Amniotic stem cell (primary cell): ENCODE data around the gene NEK2.
"Not testable (repeated sequence)": the region's sequence is repeated elsewhere in the genome, so short reads cannot be mapped to it uniquely, and the experiment has no call there.

Experiments
- DNase-seq: peaks from one replicate; lab custom pipeline; 2025; lab: John Stamatoyannopoulos, UW

The NEK2 gene

DNA sequence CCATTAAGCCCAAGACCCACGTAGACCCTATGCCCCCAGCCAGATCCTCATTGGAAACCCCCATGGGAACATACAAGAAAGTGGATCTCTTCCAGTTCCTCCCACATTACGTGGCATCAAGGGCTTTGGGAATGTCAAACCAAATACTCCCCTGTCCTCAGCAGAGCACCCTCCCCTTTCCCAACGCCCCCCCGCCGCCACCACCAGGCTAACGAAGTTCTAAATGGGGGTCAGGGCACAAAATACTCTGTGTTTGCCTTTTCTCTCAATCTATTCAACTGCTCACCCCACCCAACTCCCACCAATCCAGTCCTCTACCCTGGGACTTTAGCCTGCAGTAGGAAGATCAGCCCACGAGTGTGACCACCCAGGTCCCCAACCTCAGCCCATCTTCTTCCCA is 24.5 kb downstream of the NEK2 start:
- DNase-seq = no peak

DNA sequence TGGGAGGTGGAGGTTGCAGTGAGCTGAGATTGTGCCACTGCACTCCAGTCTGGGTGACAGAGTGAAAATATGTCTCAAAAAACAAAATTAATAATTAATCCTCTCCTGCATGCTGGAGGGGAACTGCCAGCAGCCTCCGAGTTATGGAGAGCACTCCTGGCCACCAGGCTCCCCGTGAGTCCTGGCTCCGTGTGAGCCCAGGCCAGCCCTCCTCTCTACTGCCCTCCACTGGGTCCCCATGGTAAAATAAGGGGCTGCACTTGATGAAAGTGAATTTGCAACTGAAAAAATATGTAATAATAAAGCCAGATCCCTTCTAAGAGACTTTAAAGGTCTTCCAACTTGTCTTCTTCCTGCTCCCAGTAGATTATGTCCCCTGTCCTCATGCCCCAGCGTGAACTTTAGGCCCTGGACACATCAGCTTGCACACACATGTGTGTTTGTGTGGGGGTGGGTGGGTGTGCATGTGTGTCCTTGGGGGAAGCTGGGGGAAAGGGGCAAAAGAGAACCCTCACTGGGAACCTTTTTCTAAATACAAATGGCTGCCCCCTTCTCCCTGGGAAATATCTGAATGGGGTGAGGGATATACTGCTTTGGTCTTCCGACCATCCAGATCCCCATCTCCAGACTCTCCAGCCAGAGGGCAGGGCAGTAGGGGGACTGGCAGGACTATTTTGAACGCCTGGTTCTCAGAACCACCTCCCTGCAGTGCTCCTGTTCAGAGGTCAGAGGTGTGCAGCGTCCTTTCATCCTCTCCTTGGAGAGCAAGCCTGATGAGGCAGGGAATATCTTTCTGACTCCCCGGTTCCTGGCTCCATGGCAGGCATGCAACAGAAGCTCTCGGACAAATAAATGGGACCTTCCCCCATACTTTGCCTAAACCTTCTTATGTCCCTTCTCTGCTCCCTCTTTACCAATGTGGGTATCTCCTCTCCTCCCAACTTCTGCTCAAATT is 26.2 kb downstream of the NEK2 start:
- no peak for DNase-seq

DNA sequence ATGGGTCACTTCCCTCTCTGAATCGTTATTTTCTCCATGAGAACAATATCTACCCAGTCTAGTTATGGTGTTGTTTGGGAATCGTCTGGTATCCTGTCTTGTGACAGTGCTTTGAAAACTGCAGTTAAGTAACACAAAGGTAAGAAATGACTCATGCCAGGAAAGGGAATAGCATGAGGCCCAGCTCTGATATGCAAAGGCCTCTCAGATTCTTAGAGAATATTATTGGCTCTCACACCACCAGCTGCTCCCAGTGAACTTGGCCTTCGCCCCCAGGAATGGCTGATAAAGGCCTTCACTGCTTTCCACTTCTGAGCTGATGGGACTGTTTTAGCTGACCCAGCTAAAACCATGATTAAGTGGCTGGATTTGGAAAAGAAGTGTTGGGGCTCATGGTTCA is 27.1 kb downstream of the NEK2 start:
- no peak for DNase-seq

DNA sequence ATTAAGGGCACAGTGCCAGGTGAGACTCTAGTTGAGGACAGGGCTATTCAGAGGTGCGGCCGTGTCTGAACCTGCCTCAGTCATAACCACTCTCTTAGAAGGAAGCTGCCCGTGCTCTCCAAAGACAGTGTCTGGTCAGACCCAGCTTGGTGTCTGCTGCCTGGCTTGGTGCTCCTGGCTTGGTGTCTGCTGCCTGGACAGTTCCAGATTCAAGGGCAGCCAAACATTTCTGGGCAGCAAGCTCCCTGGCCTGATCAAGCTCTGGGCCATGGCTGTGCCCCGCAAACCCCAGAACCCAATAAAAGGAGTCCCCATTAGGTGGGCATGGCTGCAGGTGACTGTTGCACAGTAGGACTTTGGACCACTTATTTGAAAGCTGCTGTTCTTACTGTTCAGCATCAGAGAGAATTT is 27.7 kb downstream of the NEK2 start:
- no peak for DNase-seq

DNA sequence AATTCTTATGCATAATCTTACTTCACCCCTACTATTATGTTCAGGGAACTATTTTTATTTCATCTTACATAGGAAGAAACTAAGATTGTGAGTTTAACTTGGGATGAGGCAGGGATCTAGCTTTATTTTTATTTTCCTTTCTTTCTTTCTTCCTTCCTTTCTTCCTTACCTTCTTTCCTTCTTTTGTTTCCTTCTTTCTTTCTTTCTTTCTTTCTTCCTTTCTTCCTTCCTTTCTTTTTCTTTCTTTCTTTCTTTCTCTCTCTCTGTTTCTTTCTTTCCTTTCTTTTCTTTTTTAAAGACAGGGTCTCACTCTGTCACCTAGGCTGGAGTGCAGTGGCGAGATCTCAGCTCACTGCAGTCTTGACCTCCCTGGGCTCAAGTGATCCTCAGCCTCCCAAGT is 28.9 kb downstream of the NEK2 start:
- DNase-seq = no peak

DNA sequence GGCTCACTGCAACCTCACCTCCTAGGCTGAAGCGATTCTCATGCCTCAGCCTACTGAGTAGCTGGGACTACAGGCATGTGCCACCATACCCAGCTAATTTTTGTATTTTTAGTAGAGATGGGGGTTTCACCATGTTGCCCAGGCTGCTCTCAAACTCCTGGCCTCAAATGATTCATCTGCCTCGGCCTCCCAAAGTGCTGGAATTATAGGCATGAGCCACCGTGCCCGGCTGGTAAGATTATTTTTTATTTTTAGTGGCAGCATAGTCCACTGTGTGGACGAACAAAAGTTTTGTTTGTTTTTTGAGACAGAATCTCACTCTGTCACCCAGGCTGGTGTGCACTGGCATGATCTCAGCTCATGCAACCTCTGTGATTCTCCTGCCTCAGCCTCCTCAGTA is 29.8 kb downstream of the NEK2 start:
- not testable (repeated sequence) for DNase-seq

DNA sequence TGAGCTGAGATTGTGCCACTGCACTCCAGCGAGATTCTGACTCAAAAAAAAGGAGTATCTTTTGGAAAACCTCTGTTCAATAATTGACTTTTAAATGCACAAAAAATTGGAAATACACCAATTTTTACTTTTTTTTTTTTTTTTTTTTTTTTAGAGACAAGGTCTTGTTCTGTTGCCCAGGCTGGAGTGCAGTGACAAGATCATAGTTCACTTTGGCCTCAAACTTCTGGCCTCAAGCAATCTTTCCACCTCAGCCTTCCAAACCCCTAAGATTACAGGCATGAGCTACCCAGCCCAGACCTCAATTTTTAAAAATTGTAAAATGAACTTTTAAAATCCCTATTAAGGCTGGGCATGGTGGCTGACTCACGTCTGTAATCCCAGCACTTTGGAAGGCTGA is 30.8 kb downstream of the NEK2 start:
- DNase-seq = no peak

DNA sequence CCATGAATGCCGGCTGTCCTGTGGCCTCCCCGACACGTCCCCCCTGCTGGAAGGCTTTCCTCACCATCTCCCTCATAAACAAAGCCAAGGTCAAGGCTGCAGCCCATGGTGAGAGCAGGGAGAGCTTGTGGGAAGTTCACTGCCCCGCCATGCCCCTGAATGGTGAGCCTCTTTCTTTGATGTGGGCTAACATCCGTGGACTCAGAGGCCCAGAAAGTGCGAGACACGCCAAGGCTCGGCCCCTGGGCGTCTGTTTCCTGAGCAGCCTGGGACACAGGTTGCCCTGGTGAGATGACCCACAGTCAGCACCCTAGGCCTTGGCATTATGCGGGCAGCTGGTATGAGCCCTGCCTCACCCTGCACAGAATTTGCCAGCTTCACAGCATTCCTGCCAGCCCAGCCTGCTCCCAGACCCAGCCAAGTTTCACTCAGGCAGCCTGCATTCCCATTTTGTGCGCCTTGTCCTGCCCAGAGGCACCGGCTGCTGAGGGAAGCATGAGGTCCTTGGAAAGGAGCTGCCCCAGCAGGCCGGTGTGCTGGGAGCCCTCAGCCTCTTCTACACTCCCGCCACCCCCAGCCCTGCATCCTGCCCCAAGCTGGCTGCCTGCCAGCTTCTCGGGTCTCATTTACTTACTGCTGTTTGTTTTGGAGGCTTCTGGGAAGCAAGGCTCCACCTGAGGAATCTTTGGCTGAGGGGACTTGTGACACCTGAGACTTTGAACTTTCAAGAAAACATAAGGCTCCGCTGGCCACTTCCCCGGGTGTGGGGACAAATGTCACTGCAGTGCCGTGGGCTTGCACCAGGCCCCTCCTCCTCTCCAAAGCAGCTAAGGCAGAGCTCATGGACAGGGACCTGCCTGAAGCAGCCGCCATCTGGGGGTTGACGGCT is 31.9 kb downstream of the NEK2 start:
- DNase-seq = no peak

DNA sequence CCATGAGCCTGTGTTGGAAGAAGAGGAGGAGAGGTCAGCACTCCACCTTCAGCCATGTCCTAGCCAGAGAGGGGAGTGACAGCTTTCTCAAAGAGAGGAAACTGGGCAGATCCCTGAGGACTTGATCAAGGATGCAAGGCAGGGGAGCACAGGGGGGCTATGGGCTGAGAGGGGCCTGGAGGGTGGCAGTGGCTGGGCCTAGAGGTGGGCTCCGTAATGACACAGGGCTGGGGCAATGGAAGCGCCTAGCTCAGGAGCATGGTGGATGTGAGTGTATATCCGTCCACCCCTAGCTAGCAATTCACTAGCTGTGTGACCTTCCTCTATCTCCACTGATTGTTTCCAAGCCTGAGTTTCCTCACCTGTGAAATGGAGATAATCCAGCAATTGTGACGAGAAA is 32.6 kb downstream of the NEK2 start:
- no peak for DNase-seq

DNA sequence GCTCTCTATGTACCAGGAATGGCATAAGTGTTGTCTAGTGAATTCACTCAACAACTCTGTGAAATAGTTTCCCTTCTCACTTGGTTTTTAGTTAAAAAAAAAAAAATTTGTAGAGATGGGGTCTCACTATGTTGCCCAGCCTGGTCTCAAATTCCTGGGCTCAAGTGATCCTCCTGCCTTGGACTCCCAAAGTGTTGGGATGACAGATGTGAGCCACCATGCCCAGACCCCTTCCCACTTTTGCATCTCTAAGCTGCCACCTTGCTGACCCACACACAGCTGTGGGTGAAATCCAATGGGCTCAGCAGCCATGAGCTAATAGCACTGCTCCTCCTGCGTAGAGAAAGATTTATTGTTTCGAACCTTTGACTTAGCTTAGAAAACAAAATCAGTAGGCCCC is 33.5 kb downstream of the NEK2 start:
- no peak for DNase-seq

DNA sequence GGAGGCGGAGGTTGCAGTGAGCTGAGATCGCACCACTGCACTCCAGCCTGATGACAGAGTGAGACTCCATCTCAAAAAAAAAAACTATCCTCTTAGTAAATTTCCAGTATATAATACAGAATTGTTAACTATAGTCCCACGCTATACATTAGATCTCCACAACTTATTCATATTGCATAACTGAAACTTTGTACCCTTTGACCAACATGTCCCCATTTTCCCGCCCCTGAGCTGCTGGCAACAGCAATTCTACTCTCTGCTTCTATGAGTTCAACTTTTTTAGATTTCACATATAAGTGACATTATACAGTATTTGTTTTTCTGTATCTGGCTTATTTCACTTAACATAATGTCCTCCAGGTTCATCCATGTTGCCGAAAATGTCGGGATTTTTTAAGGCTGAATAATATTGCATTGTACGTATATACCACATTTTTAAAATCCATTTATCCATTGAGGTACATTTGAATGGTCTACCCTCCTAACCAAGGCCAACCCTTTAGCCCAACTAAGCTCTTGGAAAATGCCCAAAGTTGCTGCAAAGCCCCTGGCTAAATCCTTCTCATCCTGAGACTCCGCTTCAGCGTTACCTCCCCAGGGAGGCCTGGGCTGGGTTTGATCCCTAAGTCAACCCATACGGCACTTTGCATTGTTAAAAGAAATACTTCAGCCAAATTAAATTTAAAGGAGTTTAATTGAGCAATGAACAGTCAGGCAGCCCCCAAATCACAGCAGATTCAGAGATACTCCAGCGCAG is 34.2 kb downstream of the NEK2 start:
- DNase-seq = no peak

DNA sequence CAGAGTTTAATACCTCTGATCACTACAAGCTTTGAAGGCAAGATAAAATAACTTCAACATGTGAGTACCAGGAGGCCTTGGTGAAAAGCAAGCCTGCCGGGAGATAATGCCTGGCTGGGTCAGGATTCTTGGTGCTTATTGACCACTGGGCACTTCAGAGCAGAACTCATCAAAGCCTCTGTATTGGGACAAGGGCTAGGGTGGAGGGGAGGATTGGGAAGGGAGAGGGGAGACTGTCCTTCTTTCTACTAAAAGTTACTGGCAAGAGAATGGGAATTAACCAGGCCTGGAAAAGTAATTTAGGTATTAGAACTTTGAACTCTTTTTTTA is 35.2 kb downstream of the NEK2 start:
- no peak for DNase-seq

DNA sequence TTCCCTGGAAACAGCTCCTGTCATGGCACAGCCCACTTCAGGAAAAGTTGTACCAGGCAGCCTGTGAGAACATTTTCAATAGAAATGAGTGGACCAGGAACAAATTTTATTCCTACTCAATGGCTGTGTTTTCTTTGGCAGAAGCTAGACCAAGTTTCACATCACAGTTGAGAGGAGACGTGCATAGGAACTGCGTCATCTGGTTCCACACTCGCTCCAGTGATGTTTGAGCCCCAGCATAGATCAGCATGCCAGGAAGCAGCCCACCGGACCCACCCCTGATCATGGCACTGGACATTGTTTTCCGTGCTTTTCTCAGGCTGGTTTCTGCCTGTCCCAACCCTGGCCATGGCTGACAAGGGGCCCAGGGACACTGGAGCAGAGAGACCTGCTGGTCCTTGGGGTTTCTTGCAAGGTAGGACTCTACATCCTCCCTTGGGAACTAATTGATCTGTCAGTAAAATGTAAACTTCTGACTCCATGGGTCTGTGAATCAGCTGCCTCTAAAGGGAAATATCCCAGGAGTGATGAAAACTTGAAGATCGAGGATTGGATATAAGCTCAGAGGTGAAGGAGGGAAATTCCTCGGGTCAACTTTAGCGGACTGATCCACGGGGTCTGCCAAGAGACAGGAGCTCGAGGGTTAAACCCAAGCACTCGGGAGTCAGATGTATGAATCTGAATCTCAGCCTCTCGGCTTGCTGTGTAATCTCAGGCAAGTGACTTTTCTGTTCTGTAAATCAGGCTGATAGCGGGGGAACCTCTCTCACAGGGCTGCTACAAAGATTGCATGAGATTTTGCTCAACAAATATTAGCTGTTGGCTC is 35.7 kb downstream of the NEK2 start:
- peak; percentile 91 for DNase-seq

DNA sequence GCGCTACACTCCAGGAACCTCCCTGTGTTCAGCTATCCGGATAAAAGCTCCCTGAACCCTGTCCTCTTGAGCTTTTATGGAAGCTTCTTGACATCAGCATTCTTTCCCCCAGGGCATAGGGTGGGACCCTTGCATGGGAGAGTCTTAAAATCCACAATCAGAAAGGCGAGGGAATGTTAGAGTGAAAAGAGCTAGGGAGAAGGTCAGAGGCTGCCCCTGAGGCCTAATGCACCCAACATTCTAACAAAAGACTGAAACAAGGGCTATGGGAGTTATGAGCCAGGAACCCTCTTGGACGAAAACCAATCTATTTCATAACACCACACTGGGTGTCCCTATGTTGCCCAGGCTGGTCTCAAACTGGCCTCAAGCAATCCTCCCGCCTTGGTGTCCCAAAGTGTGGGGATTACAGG is 36.7 kb downstream of the NEK2 start:
- DNase-seq = no peak

DNA sequence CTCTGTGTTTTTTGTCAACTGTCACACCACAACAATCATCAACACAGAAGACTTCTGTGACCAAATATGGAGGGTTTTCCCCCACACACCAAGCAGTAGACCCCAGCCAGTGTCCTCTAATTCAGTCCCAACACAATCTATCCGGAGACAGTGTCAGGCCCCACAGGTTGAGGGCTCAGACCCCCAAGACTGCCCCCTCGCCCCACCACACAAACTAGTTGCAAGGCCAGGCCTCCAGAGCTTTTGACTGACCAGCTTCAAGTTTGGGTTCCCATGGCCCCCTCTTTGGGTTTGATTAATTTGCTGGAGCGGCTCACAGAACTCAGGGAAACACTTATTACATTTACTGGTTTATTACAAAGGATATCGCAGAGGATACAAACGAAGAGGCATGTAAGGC is 37.2 kb downstream of the NEK2 start:
- no peak for DNase-seq

DNA sequence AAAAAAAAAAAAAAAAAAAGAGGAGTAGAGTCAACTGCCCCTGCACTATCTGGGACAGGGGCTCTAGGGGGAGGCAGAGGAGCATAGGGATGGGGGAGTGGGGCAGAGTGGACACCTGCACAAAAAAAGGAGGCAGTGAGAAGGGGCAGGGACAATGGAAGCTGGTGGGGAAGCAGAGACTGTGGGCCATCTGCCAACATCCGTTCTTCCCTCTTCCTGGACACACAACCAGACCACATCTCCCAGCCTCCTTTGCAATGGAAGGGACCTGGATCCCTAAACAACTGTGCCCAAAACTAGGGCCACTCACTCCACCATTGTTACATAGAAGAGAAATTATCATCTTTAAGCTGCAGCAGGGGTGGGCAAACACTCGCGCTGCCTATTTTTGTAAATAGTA is 38.4 kb downstream of the NEK2 start:
- DNase-seq = no peak

DNA sequence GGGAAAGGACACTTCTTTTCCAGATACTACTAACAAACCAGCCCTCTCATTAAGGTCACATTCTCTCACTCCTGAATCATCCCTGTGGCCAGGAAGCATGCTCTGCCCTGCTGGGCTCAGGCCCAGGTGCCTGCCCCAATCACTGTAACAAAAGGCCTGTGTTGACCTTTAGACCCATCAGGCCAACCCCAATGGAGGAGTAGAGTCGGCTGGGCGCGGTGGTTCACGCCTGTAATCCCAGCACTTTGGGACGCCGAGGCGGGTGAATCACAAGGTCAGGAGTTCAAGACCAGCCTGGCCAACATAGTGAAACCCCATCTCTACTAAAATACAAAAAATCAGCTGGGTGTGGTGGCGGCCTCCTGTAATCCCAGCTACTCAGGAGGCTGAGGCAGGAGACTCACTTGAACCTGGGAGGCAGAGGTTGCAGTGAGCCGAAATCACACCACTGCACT is 38.8 kb downstream of the NEK2 start:
- DNase-seq = not testable (repeated sequence)

DNA sequence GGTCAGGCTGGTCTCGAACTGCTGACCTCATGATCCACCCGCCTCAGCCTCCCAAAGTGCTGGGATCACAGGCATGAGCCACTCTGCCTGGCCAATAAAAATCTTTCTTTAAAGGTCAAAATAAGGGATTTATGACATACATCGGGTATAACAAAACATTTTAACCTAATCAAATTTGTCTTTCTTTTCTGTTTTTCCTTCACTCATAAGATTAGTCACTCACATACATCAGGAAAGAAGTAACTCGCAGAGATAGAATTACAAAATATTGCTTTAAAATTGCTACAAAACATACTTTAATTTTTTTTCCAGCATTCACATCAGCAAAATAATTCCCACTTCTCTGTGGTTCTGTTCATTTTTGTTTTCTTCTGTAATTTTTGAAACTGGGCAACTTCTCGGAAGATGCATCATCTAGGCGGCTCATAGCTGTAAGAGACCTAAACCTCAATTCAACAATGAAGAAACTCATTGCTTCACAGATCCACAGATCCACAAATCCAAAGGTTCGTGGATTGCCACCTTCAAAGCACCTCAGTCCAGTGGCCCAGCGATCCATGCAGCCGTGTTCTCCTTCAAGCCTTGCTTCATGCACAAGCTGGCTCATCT is 39.7 kb downstream of the NEK2 start:
- DNase-seq = no peak

DNA sequence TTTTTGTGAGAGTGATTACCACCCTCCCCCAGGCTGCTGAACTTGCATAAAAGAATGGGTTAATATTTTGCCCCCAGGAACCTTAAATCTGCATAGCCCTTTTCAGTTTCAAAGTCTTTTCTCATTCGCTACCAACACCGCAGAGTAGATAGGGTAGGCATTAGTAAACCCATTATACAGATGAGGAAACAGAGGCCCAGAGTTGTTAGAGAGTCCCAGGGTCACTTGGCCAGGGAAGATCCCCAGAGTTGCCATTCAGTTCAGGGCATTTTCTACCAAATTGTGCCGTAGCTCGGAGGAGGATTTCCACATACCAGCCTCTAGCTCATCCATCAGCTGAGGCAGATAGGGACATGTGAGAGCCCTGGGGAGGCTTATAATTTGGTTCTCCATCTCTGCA is 40.5 kb downstream of the NEK2 start:
- DNase-seq = no peak

DNA sequence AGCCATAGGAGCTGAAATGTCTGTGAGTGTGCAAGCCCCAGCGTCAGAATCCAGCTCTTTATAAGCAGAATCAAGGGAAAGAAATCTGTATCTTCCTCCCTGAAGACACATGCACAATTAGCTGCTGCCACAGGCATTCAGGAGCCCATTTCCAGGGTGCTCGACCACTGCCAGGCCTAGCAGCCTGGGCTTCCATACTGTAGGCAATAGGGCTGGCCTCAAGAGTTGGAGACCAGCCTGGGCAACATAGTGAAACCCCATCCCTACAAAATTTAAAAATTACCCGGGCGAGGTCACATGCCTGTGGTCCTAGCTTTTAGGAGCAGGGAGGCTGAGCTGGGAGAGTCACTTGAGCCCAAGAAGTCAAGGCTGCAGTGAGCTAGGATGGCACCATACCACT is 41.0 kb downstream of the NEK2 start:
- DNase-seq = no peak

DNA sequence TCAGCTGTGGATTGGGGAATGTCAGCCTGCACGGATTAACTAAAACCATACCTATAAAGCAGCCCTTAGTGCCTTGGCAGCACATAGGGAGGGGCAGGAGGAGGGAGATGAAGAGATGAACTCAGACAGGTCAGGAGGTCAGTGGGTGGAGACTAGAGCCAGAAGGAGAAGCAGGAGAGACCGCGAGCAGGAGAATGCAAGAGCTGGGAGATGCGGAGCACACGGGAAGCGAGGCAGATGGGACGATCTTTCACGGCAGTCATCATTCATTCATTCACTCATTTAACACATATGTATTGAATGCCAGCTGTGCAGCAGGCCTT is 41.9 kb downstream of the NEK2 start:
- no peak for DNase-seq
